ENCODE results near the gene SAYSD1. TPM values are rescaled to one million over a fixed set of nuclear protein-coding genes. Genes with fewer than 3 reads are reported as not detected.

SAYSD1 gene
- total RNA-seq, 6 donors from 2014 or later: 9.4 to 19.9 (median 16.5) TPM

- no peak overlapping the region for H3K4me3 ChIP-seq
- H3K27me3 ChIP-seq: no peaks in the 10 kb centered on the region
- DNase-seq: no peak
- WGBS, 2 donors: 81% methylated on average over 2 of the region's 2 CpGs; no CpG with 5 or more reads in 1 of the 2 donors
- no peaks in the 10 kb centered on the region for H3K9me3 ChIP-seq
- no peaks in the 10 kb centered on the region for H3K4me1 ChIP-seq
- TF ChIP-seq POLR2AphosphoS5 (IDR thresholded peaks at IDR 0.05) (no peak), POLR2A (IDR thresholded peaks at IDR 0.05) (no peak), EP300 (IDR thresholded peaks at IDR 0.05) (no peak), CTCF (IDR thresholded peaks at IDR 0.05) (no peak)
- H3K27ac ChIP-seq: no peak overlapping the region
- ATAC-seq (ENCODE audit: low FRiP score in 2 of 2): no peak
- H3K36me3 ChIP-seq: no peaks in the 10 kb centered on the region
Observed at GRCh38 chr6:39083231-39083634, 31.8 kb downstream of the SAYSD1 start.

- Histone ChIP-seq H3K4me3 (no peak overlapping the region), H3K36me3 (no peaks in the 10 kb centered on the region), H3K9me3 (no peaks in the 10 kb centered on the region), H3K4me1 (no peaks in the 10 kb centered on the region), H3K27me3 (no peaks in the 10 kb centered on the region), H3K27ac (no peak overlapping the region)
- 77 to 84% methylated on average over 7 to 8 of the region's 8 CpGs for WGBS, 2 donors
- TF ChIP-seq EP300 (IDR thresholded peaks at IDR 0.05) (no peak), POLR2AphosphoS5 (IDR thresholded peaks at IDR 0.05) (no peak), CTCF (IDR thresholded peaks at IDR 0.05) (no peak), POLR2A (IDR thresholded peaks at IDR 0.05) (no peak)
- ATAC-seq (ENCODE audit: low FRiP score in 2 of 2): no peak
- DNase-seq: no peak
Observed at GRCh38 chr6:39082310-39082709, 32.7 kb downstream of the SAYSD1 start.

- H3K4me3 ChIP-seq: no peak overlapping the region
- no peak for TF ChIP-seq POLR2AphosphoS5 (IDR thresholded peaks at IDR 0.05)
- TF ChIP-seq POLR2A (IDR thresholded peaks at IDR 0.05): no peak
- TF ChIP-seq CTCF (IDR thresholded peaks at IDR 0.05): no peak
- TF ChIP-seq EP300 (IDR thresholded peaks at IDR 0.05): no peak
- WGBS, 2 donors: 85 to 91% methylated on average over 2 to 5 of the region's 5 CpGs
- DNase-seq (no peak), ATAC-seq (ENCODE audit: low FRiP score in 2 of 2) (no peak)
- no peaks in the 10 kb centered on the region for H3K9me3 ChIP-seq
- no peaks in the 10 kb centered on the region for H3K4me1 ChIP-seq
- no peaks in the 10 kb centered on the region for H3K27me3 ChIP-seq
- no peak overlapping the region for H3K27ac ChIP-seq
- H3K36me3 ChIP-seq: no peaks in the 10 kb centered on the region
Observed at GRCh38 chr6:39080246-39080875, 34.6 kb downstream of the SAYSD1 start.

GRCh38 chr6:39079197-39080125, 35.5 kb downstream of the SAYSD1 start:
- ATAC-seq (ENCODE audit: low FRiP score in 2 of 2): no peak
- WGBS, 2 donors: 74 to 80% methylated on average over 7 to 8 of the region's 8 CpGs

More at GRCh38 chr6:39079197-39080125, 35.5 kb downstream of the SAYSD1 start:
- no peaks in the 10 kb centered on the region for H3K36me3 ChIP-seq
- no peak overlapping the region for H3K4me3 ChIP-seq
- TF ChIP-seq POLR2AphosphoS5 (IDR thresholded peaks at IDR 0.05) (no peak), CTCF (IDR thresholded peaks at IDR 0.05) (no peak), EP300 (IDR thresholded peaks at IDR 0.05) (no peak), POLR2A (IDR thresholded peaks at IDR 0.05) (no peak)
- no peak overlapping the region for H3K27ac ChIP-seq
- no peaks in the 10 kb centered on the region for H3K27me3 ChIP-seq
- H3K4me1 ChIP-seq: no peaks in the 10 kb centered on the region
- peak in 1 of 2 donors; percentile 12 for DNase-seq
- H3K9me3 ChIP-seq: no peaks in the 10 kb centered on the region

Measured in upper lobe of left lung (tissue), 6 donors.